IgD-negative memory B cell (primary cell): Measurements from ENCODE around the gene KRT1. TPM values are rescaled to one million over a fixed set of nuclear protein-coding genes. Genes with fewer than 3 reads are reported as not detected.
"Not testable (repeated sequence)": the region's sequence is repeated elsewhere in the genome, so short reads cannot be mapped to it uniquely, and the experiment has no call there.

ENCODE experiments used
- H3K27ac Mint-ChIP-seq, 3 donors: one replicate each; pipeline ENCODE4 v1.8.0; 2020 to 2022; ENCODE audit warnings: mild to moderate bottlenecking in 3 of 3, mixed read lengths in 3 of 3, moderate library complexity in 1 of 3
- H3K27me3 Mint-ChIP-seq: one replicate; pipeline ENCODE4 v1.8.0; 2021; ENCODE audit warnings: mixed read lengths
- H3K36me3 Mint-ChIP-seq: one replicate; pipeline ENCODE4 v1.8.0; 2020; ENCODE audit warnings: mild to moderate bottlenecking, mixed read lengths
- H3K4me1 Mint-ChIP-seq, 3 donors: one replicate each; pipeline ENCODE4 v1.8.0; 2020 to 2022; ENCODE audit warnings: mixed read lengths in 3 of 3, mild to moderate bottlenecking in 1 of 3
- H3K4me3 Mint-ChIP-seq, 4 donors: one replicate each; pipeline ENCODE4 v1.8.0; 2020 to 2022; ENCODE audit warnings: mild to moderate bottlenecking in 4 of 4, mixed read lengths in 4 of 4, moderate library complexity in 3 of 4
- H3K9me3 Mint-ChIP-seq, 3 donors: one replicate each; pipeline ENCODE4 v1.8.0; 2020 to 2021; ENCODE audit warnings: mixed read lengths in 3 of 3, mild to moderate bottlenecking in 1 of 3
- polyA plus RNA-seq: library from polyadenylated mRNA; unstranded; fragments of 300-500 nt; fragmentation: Illumina TruSeq; gene quantifications from one replicate; pipeline ENCODE4 v1.2.3, GENCODE V29; 2021

The KRT1 gene
- polyA plus RNA-seq = 0.25 TPM

- Mint-ChIP-seq H3K27me3 (peaks cover 10% of the 10 kb centered on the region), H3K9me3 (peaks cover 0 to 3% (median 0%) of the 10 kb centered on the region in 3 donors), H3K36me3 (peaks cover 1% of the 10 kb centered on the region), H3K4me3 (no peak within 1 kb of the TSS), H3K27ac (no peak within 1 kb of the TSS), H3K4me1 (no peaks in the 10 kb centered on the region)
Measured at GRCh38 chr12:52680363-52680762, at the start of gene KRT1. KRT1 (minus strand) TSS chr12:52680407; CDS start chr12:52680348, 59 bp downstream.

GRCh38 chr12:52729147-52729546 lies 48.9 kb upstream of the KRT1 start:
- Mint-ChIP-seq H3K9me3 (peaks cover 0 to 6% (median 0%) of the 10 kb centered on the region in 3 donors), H3K4me3 (no peak overlapping the region), H3K27ac (no peak overlapping the region)

DNA sequence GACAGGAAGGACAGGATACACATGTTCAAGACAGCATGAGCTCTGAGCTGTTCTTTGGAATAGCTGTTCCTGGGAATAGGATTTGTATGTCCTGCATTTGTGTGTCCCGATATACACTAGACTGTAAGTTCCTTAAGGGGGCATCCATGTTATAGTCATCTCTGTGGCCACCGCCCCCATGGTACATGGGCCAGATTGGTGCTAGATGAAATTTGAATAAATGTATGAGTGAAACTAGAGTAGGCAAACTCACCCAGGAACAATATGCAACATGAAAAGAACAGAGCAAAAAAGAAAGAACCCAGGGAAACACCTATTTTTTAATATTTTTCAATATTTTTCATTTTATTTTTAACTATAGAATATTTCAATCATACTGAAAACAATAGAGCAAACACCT lies 48.2 kb upstream of the KRT1 start:
- H3K9me3 Mint-ChIP-seq = peaks cover 0 to 6% (median 0%) of the 10 kb centered on the region in 3 donors
- H3K4me3 Mint-ChIP-seq = no peak overlapping the region
- H3K36me3 Mint-ChIP-seq = peaks cover 3% of the 10 kb centered on the region
- no peak overlapping the region for H3K27ac Mint-ChIP-seq
- no peaks in the 10 kb centered on the region for H3K4me1 Mint-ChIP-seq
- H3K27me3 Mint-ChIP-seq = peaks cover 5% of the 10 kb centered on the region

More at GRCh38 chr12:52729147-52729546, 48.9 kb upstream of the KRT1 start:
- Mint-ChIP-seq H3K27me3 (peaks cover 5% of the 10 kb centered on the region), H3K4me1 (no peaks in the 10 kb centered on the region), H3K36me3 (peaks cover 3% of the 10 kb centered on the region)

GRCh38 chr12:52727037-52727436 lies 46.8 kb upstream of the KRT1 start:
- Mint-ChIP-seq H3K4me3 (no peak overlapping the region), H3K36me3 (peaks cover 3% of the 10 kb centered on the region), H3K27me3 (peaks cover 9% of the 10 kb centered on the region), H3K27ac (no peak overlapping the region), H3K9me3 (peaks cover 0 to 6% (median 0%) of the 10 kb centered on the region in 3 donors), H3K4me1 (no peaks in the 10 kb centered on the region)

- Mint-ChIP-seq H3K27me3 (peaks cover 12% of the 10 kb centered on the region), H3K27ac (no peak overlapping the region), H3K36me3 (peaks cover 3% of the 10 kb centered on the region), H3K4me1 (no peaks in the 10 kb centered on the region), H3K4me3 (no peak overlapping the region), H3K9me3 (peaks cover 0 to 4% (median 0%) of the 10 kb centered on the region in 3 donors)
Measured at GRCh38 chr12:52726451-52726850, 46.2 kb upstream of the KRT1 start.

GRCh38 chr12:52724384-52724783 lies 44.2 kb upstream of the KRT1 start:
- peaks cover 7% of the 10 kb centered on the region for H3K27me3 Mint-ChIP-seq
- peaks cover 0 to 2% (median 0%) of the 10 kb centered on the region in 3 donors for H3K9me3 Mint-ChIP-seq
- peaks cover 3% of the 10 kb centered on the region for H3K36me3 Mint-ChIP-seq
- no peak overlapping the region for H3K4me3 Mint-ChIP-seq
- peak overlapping the region in 1 of 3 donors; percentile 14 for H3K27ac Mint-ChIP-seq
- no peaks in the 10 kb centered on the region for H3K4me1 Mint-ChIP-seq

DNA sequence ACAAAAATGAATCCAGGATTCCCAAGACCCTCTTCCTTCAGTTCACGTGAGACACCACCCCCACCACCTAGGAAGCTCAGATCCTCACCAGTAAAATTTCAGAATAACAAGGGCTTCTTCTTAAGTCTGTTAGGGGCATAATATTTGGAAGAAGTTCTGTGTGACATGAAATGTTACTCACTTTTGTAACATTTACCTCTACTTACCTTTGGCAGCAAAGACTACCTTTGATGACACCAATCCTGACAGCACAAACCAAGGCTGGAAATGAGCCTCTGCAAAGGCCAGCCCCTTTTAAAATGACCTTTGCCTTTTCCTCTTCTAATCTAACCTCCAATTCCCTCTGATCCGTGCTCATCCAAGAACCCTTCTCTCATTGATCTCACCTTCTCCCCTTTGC lies 42.5 kb upstream of the KRT1 start:
- Mint-ChIP-seq H3K36me3 (peaks cover 3% of the 10 kb centered on the region), H3K4me3 (no peak overlapping the region), H3K27me3 (peaks cover 9% of the 10 kb centered on the region), H3K27ac (no peak overlapping the region), H3K4me1 (no peaks in the 10 kb centered on the region), H3K9me3 (peaks cover 0 to 2% (median 0%) of the 10 kb centered on the region in 3 donors)

DNA sequence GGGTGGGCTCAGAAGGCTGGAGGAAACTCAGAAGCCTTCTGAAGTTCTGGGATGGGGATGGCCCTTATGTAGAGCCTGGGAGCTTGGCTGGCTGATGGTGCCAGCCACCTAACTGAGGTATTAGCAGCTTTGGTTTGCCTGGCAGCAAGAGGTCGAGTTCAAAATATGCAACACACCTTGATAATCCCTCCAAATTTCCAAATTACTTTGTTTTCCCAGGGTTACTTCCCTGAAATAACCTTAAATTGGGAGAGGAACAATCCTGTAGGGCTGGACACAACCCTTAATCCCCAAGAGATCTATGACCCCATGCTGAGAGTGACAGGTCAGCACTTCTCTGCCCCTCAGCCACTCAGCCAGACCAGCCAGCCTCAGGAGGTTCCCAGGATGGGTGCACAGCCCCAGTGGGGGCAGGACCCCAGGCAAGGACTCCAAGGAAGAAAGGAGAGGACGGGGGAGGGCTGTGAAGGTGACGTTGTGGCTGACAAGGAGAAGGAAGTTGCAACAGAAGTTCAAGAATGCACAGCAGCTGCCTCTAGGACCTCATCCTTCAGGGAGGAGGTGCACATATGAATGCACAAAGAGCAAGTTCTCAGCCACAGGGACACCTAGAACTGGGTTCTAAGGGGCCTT lies 41.7 kb upstream of the KRT1 start:
- no peak overlapping the region for H3K27ac Mint-ChIP-seq
- peaks cover 2% of the 10 kb centered on the region for H3K36me3 Mint-ChIP-seq
- H3K4me1 Mint-ChIP-seq = no peaks in the 10 kb centered on the region
- no peak overlapping the region for H3K4me3 Mint-ChIP-seq
- peaks cover 9% of the 10 kb centered on the region for H3K27me3 Mint-ChIP-seq
- peaks cover 0 to 2% (median 0%) of the 10 kb centered on the region in 3 donors for H3K9me3 Mint-ChIP-seq

DNA sequence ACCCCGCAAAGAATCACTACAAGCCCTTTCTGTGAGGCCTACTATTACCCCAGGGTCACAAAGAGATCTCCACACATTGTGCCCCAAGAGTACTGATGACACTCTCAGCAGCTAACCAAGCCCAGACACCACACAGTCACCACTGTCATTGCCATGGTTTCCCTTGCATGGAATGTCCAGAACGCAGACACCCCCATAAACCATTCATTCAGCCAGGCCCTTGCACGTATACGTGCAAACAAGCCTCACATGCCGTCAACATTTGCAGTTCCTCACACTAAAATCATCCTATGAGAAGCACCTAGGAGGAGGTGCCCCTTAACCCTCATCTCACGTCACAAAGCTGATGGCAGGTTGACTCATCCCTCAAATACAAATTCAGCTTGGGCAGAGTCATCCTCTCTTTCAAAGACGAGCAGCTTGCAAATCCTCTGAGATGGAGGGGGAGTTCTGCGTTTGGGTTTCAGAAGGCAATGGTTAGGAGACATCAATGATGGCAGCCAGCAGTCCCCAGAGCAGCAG lies 40.2 kb upstream of the KRT1 start:
- Mint-ChIP-seq H3K27ac (no peak overlapping the region), H3K4me3 (no peak overlapping the region), H3K36me3 (no peaks in the 10 kb centered on the region), H3K4me1 (no peaks in the 10 kb centered on the region), H3K9me3 (no peaks in the 10 kb centered on the region), H3K27me3 (peaks cover 21% of the 10 kb centered on the region)

GRCh38 chr12:52716061-52716460 lies 35.9 kb upstream of the KRT1 start:
- Mint-ChIP-seq H3K27me3 (peaks cover 31% of the 10 kb centered on the region), H3K4me3 (no peak overlapping the region), H3K4me1 (peaks cover 0 to 3% (median 3%) of the 10 kb centered on the region in 3 donors)

GRCh38 chr12:52715416-52715815 lies 35.2 kb upstream of the KRT1 start:
- H3K36me3 Mint-ChIP-seq = no peaks in the 10 kb centered on the region
- peaks cover 31% of the 10 kb centered on the region for H3K27me3 Mint-ChIP-seq
- H3K9me3 Mint-ChIP-seq = peaks cover 0 to 4% (median 0%) of the 10 kb centered on the region in 3 donors
- H3K27ac Mint-ChIP-seq = no peak overlapping the region
- H3K4me3 Mint-ChIP-seq = peak overlapping the region in 1 of 4 donors; percentile 28
- H3K4me1 Mint-ChIP-seq = peaks cover 0 to 3% (median 3%) of the 10 kb centered on the region in 3 donors

More at GRCh38 chr12:52716061-52716460, 35.9 kb upstream of the KRT1 start:
- no peaks in the 10 kb centered on the region for H3K36me3 Mint-ChIP-seq
- no peak overlapping the region for H3K27ac Mint-ChIP-seq
- H3K9me3 Mint-ChIP-seq = peaks cover 0 to 4% (median 0%) of the 10 kb centered on the region in 3 donors

GRCh38 chr12:52714887-52715281 lies 34.7 kb upstream of the KRT1 start:
- peak overlapping the region in 1 of 4 donors; percentile 47 for H3K4me3 Mint-ChIP-seq
- no peak overlapping the region for H3K27ac Mint-ChIP-seq
- peaks cover 0 to 3% (median 3%) of the 10 kb centered on the region in 3 donors for H3K4me1 Mint-ChIP-seq
- H3K36me3 Mint-ChIP-seq = no peaks in the 10 kb centered on the region
- H3K27me3 Mint-ChIP-seq = peaks cover 31% of the 10 kb centered on the region
- peaks cover 0 to 4% (median 0%) of the 10 kb centered on the region in 3 donors for H3K9me3 Mint-ChIP-seq

DNA sequence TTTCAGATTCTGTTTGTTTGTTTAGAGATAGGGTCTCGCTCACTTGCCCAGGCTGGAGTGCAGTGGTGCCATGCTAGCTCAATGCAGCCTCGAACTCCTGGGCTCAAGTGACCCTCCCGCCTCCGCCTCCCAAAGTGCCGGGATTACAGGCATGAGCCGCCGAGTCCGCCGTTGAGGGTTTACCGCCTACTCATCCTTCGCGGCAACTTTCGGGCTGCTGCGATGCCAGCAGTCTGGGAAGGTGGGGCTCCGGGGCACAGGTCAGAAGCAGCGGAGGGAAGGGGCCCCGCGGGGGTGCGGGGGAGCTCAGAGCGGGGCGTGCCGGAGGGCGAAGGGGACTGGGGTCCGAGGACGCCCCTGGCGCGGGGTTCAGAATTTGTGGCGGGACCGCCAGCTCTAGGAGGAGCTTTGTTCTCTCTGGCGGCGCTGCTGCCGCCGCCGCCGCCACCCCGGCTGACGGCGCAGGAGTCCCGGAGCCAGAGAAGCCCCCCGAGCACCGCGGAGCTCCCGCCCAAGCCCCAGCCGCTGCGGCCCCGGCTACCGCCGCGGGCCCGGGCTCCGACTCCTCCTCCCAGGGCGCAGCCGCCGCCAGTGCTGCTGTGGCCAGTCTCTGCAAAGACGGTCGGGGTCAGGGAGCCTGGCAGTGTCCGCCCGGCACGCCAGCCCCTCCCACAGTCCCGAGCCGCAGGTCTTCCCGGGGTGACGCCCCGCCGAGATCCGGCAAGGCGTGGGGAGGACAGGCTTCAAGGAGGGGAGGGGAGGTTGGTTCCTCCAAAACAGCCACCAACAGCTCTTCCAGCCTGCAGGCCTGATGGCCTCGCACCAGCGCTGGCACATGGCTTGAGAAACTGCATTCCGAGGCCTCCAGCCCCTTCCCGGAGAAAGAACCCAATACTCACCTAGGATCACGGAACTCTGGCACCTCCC lies 34.0 kb upstream of the KRT1 start:
- peaks cover 0 to 3% (median 3%) of the 10 kb centered on the region in 3 donors for H3K4me1 Mint-ChIP-seq
- no peaks in the 10 kb centered on the region for H3K36me3 Mint-ChIP-seq
- peaks cover 31% of the 10 kb centered on the region for H3K27me3 Mint-ChIP-seq
- peaks cover 0 to 4% (median 0%) of the 10 kb centered on the region in 3 donors for H3K9me3 Mint-ChIP-seq
- H3K4me3 Mint-ChIP-seq = peak overlapping the region in 1 of 4 donors; percentile 47
- H3K27ac Mint-ChIP-seq = no peak overlapping the region

GRCh38 chr12:52712122-52712521 lies 31.9 kb upstream of the KRT1 start:
- H3K27ac Mint-ChIP-seq = not testable (repeated sequence)

GRCh38 chr12:52710730-52711129 lies 30.5 kb upstream of the KRT1 start:
- Mint-ChIP-seq H3K27ac (no peak overlapping the region), H3K36me3 (no peaks in the 10 kb centered on the region), H3K4me1 (peaks cover 0 to 3% (median 3%) of the 10 kb centered on the region in 3 donors), H3K9me3 (peaks cover 0 to 4% (median 0%) of the 10 kb centered on the region in 3 donors), H3K4me3 (no peak overlapping the region), H3K27me3 (peaks cover 20% of the 10 kb centered on the region)

More at GRCh38 chr12:52712122-52712521, 31.9 kb upstream of the KRT1 start:
- H3K4me3 Mint-ChIP-seq, H3K4me1 Mint-ChIP-seq, H3K9me3 Mint-ChIP-seq, H3K36me3 Mint-ChIP-seq: not testable (repeated sequence)
- peaks cover 30% of the 10 kb centered on the region for H3K27me3 Mint-ChIP-seq
